VCaP (cell line): ENCODE results near the gene CCDC74A.
A peak's percentile ranks its signal among the peaks of the same experiment; 100 is the strongest.
"Not testable (repeated sequence)": the region's sequence is repeated elsewhere in the genome, so short reads cannot be mapped to it uniquely, and the experiment has no call there.

Experiments
- H3K27ac ChIP-seq: fragments of 450-650 bp; 2 replicates; pipeline ENCODE4 v1.5.1; 2017
- CTCF ChIP-seq: fragments of 450-650 bp; conservative IDR thresholded peaks from 2 replicates; pipeline ENCODE4 v1.5.1; 2017; ENCODE audit warnings: mild to moderate bottlenecking, moderate library complexity

The CCDC74A gene

GRCh38 chr2:131492418-131493198 lies 35.1 kb upstream of the CCDC74A start:
- peak; percentile 89 for TF ChIP-seq CTCF
- H3K27ac ChIP-seq, result peak overlapping the region; percentile 81

- H3K27ac ChIP-seq, result peak overlapping the region; percentile 81
- no peak for TF ChIP-seq CTCF
These were observed 34.3 kb upstream of the CCDC74A start for GRCh38 chr2:131493199-131493968.

- not testable (repeated sequence) for H3K27ac ChIP-seq
These were observed 32.2 kb upstream of the CCDC74A start for GRCh38 chr2:131495506-131495905.

- H3K27ac ChIP-seq, result not testable (repeated sequence)
These were observed 29.2 kb upstream of the CCDC74A start for GRCh38 chr2:131498321-131498973.

GRCh38 chr2:131503587-131503986 lies 24.1 kb upstream of the CCDC74A start:
- not testable (repeated sequence) for H3K27ac ChIP-seq

- not testable (repeated sequence) for H3K27ac ChIP-seq
These were observed 23.5 kb upstream of the CCDC74A start for GRCh38 chr2:131504082-131504750.

GRCh38 chr2:131509615-131510014 lies 18.1 kb upstream of the CCDC74A start:
- no peak for TF ChIP-seq CTCF
- no peak overlapping the region for H3K27ac ChIP-seq

GRCh38 chr2:131511291-131511968 lies 16.3 kb upstream of the CCDC74A start:
- not testable (repeated sequence) for H3K27ac ChIP-seq

- not testable (repeated sequence) for H3K27ac ChIP-seq
These were observed 15.5 kb upstream of the CCDC74A start for GRCh38 chr2:131511969-131512870.

GRCh38 chr2:131514408-131515166 lies 13.1 kb upstream of the CCDC74A start:
- H3K27ac ChIP-seq, result not testable (repeated sequence)

GRCh38 chr2:131515235-131515634 lies 12.5 kb upstream of the CCDC74A start:
- not testable (repeated sequence) for H3K27ac ChIP-seq
